GM12874 (cell line): ENCODE measurements around the gene DLGAP1.

Experiments
- TF ChIP-seq, protein P1 (sequence below): IDR thresholded peaks from 2 replicates; pipeline ENCODE4 v1.5.1; 2011; ENCODE audit warnings: low read depth, mild to moderate bottlenecking, control low read depth, low read length, moderate library complexity; ENCODE audit not compliant: insufficient read depth

DLGAP1 gene

GRCh38 chr18:3560755-3561154 is 894.4 kb downstream of the DLGAP1 start:
- TF ChIP-seq, protein P1, sequence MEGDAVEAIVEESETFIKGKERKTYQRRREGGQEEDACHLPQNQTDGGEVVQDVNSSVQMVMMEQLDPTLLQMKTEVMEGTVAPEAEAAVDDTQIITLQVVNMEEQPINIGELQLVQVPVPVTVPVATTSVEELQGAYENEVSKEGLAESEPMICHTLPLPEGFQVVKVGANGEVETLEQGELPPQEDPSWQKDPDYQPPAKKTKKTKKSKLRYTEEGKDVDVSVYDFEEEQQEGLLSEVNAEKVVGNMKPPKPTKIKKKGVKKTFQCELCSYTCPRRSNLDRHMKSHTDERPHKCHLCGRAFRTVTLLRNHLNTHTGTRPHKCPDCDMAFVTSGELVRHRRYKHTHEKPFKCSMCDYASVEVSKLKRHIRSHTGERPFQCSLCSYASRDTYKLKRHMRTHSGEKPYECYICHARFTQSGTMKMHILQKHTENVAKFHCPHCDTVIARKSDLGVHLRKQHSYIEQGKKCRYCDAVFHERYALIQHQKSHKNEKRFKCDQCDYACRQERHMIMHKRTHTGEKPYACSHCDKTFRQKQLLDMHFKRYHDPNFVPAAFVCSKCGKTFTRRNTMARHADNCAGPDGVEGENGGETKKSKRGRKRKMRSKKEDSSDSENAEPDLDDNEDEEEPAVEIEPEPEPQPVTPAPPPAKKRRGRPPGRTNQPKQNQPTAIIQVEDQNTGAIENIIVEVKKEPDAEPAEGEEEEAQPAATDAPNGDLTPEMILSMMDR: no peak

DNA sequence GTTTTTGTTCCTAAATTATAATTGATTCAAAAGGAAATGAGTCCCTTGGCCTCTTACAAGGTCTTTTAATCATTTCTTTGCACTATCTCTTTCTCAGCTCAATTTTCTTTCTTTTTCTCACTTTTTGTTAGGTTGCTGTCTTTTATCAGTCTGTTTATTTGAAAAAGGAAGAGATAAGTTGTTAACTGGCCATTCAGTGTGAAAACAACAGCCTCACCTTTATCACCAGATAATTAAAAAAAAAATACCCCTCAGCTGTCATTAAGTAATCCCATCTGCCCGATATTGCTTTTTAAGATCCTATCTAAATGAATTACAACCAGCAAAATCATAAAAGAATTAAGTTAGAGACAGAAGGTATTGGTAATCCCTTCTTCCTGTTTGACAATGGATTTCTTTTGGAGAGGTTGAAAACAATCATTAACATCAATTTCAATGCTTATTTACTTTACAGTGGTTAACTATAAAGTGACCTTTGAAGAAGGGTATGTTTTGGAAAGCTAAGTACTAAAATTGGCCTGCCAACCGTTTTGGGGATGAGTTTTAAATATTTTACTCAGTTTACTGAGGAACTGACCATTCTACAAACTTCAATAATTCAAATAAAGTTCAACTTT is 900.2 kb downstream of the DLGAP1 start:
- TF ChIP-seq, protein P1: no peak

GRCh38 chr18:3554091-3554601 is 901.0 kb downstream of the DLGAP1 start:
- TF ChIP-seq, protein P1: no peak

DNA sequence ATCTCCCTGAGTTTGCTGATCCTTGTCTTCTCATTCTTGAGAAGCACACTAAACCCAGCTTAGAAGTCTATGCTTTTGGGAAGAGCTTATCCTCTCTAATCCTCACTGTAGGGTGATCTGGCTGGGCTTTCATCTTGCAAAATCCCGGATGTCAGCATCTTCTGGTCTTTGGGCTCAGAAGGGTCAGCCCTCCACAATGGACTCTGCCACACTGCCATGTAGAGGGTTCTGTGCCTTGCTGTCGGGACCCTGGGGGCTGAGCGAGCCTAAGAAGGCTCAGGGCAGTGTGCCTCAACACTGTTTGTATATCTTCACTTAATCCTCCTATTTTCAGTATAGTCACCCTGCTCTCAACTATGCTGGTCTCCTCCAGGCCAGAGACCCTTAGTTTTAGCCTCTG is 902.8 kb downstream of the DLGAP1 start:
- TF ChIP-seq, protein P1: no peak

DNA sequence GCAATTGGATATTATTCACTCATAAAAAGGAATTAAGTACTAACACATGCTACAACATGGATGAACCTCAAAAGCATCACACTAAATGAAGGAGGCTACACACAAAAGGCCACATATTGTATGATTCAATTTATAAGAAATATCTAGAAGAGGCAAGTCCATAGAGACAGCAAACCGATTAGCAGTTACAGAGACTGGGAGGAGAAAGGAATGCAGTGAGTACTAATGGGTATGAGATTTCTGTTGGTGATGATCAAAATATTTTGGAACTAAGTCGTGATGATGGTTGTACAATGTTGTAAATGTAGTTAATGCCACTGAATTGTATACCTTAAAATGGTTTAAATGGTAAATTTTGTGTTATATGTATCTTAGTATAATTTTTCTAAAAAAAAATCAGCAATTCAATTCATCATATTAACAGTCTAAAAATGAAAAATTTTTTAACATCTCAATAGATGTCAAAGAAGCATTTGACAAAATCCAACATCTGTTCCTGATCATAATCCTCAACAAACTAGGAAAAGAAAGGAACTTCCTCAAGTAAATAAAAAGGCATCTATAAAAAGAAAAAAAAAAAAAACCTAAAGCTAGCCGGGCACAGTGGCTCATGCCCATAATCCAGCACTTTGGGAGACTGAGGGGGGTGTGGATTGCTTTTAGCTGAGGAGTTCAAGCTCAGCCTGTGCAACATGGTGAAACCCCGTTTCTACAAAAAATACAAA is 907.1 kb downstream of the DLGAP1 start:
- TF ChIP-seq, protein P1: no peak

DNA sequence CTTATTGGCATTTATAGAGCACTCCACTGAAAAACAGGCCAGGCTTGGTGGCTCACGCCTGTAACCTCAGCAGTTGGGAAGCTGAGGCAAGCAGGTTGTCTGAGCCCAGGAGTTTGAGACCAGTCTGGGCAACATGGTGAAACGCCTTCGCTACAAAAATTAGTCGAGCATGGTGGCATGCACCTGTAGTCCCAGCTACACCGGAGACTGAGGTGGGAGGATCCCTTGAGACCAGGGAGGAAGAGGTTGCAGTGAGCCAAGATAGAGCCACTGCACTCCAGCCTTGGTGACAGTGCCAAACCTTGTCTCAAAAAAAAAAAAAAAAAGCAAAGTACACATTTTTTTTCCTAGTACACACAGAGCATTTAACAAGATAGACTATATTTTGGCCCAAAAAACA is 909.0 kb downstream of the DLGAP1 start:
- TF ChIP-seq, protein P1: no peak

GRCh38 chr18:3544537-3544936 is 910.6 kb downstream of the DLGAP1 start:
- TF ChIP-seq, protein P1: no peak
